GM18520 (cell line): ENCODE data around the gene WNK2.

Experiments
- ATAC-seq: cut with Tn5 transposase; IDR thresholded peaks from one replicate; pipeline ENCODE4 v1.9.1; 2021; ENCODE audit not compliant: unreplicated experiment

Gene WNK2

GRCh38 chr9:93252781-93253530, 69.0 kb downstream of the WNK2 start:
- ATAC-seq: no peak

GRCh38 chr9:93253633-93254032, 69.7 kb downstream of the WNK2 start:
- ATAC-seq: no peak

GRCh38 chr9:93254061-93254481, 70.1 kb downstream of the WNK2 start:
- no peak for ATAC-seq

- ATAC-seq: no peak
Observed at GRCh38 chr9:93254806-93255493, 71.0 kb downstream of the WNK2 start.

- ATAC-seq: no peak
Observed at GRCh38 chr9:93255494-93255867, 71.5 kb downstream of the WNK2 start.

- ATAC-seq: no peak
Observed at GRCh38 chr9:93255994-93256877, 72.3 kb downstream of the WNK2 start.

GRCh38 chr9:93256878-93257807, 73.2 kb downstream of the WNK2 start:
- ATAC-seq: no peak

- no peak for ATAC-seq
Observed at GRCh38 chr9:93257808-93258331, 73.9 kb downstream of the WNK2 start.

- no peak for ATAC-seq
Observed at GRCh38 chr9:93258419-93258817, 74.5 kb downstream of the WNK2 start.

GRCh38 chr9:93258818-93259489, 75.0 kb downstream of the WNK2 start:
- ATAC-seq: no peak

- ATAC-seq: no peak
Observed at GRCh38 chr9:93259490-93260262, 75.7 kb downstream of the WNK2 start.

GRCh38 chr9:93260263-93261066, 76.5 kb downstream of the WNK2 start:
- ATAC-seq: no peak

- no peak for ATAC-seq
Observed at GRCh38 chr9:93261281-93261680, 77.3 kb downstream of the WNK2 start.

GRCh38 chr9:93261735-93262523, 78.0 kb downstream of the WNK2 start:
- ATAC-seq: no peak

- no peak for ATAC-seq
Observed at GRCh38 chr9:93262537-93263310, 78.8 kb downstream of the WNK2 start.

- ATAC-seq: no peak
Observed at GRCh38 chr9:93263334-93264229, 79.6 kb downstream of the WNK2 start.
